GM19193 (cell line): ENCODE results near the gene CORO2A.

ENCODE experiments used
- POLR2A ChIP-seq: IDR thresholded peaks from 4 replicates; pipeline ENCODE4 v1.6.1; 2011; ENCODE audit not compliant: insufficient read depth, insufficient read length; ENCODE audit errors: extremely low read depth

CORO2A gene

GRCh38 chr9:98081477-98082219, 110.8 kb downstream of the CORO2A start:
- no peak for TF ChIP-seq POLR2A

GRCh38 chr9:98080780-98081179, 111.7 kb downstream of the CORO2A start:
- TF ChIP-seq POLR2A, result no peak

- no peak for TF ChIP-seq POLR2A
Measured at GRCh38 chr9:98080326-98080725, 112.1 kb downstream of the CORO2A start.

- TF ChIP-seq POLR2A, result no peak
Measured at GRCh38 chr9:98078895-98079294, 113.5 kb downstream of the CORO2A start.

- TF ChIP-seq POLR2A, result no peak
Measured at GRCh38 chr9:98075332-98075805, 117.1 kb downstream of the CORO2A start.

GRCh38 chr9:98074115-98074990, 118.1 kb downstream of the CORO2A start:
- no peak for TF ChIP-seq POLR2A

GRCh38 chr9:98071737-98072136, 120.7 kb downstream of the CORO2A start:
- TF ChIP-seq POLR2A, result no peak
